Measurements from ENCODE around the gene ZNF407. TPM values are rescaled to one million over a fixed set of nuclear protein-coding genes. Genes with fewer than 3 reads are reported as not detected.

ZNF407 gene
- total RNA-seq, 1 donor from 2014 or later, result 13.5 TPM

- no peak for DNase-seq (ENCODE audit: low read depth, low spot score)
These were observed 8.6 kb upstream of the ZNF407 start for GRCh38 chr18:74589021-74589420.

- no peak for DNase-seq (ENCODE audit: low read depth, low spot score)
These were observed 7.9 kb upstream of the ZNF407 start for GRCh38 chr18:74589811-74590210.

GRCh38 chr18:74590671-74591070 lies 7.0 kb upstream of the ZNF407 start:
- DNase-seq (ENCODE audit: low read depth, low spot score), result no peak

- no peak for DNase-seq (ENCODE audit: low read depth, low spot score)
These were observed 2.2 kb upstream of the ZNF407 start for GRCh38 chr18:74595431-74595830.

- peak; percentile 22 for DNase-seq (ENCODE audit: low read depth, low spot score)
These were observed 522 bp upstream of the ZNF407 start for GRCh38 chr18:74597034-74597661.

GRCh38 chr18:74598350-74599001 lies 806 bp downstream of the ZNF407 start:
- DNase-seq (ENCODE audit: low read depth, low spot score), result no peak

- DNase-seq (ENCODE audit: low read depth, low spot score), result no peak
These were observed 6.7 kb downstream of the ZNF407 start for GRCh38 chr18:74604361-74604760.

- no peak for DNase-seq (ENCODE audit: low read depth, low spot score)
These were observed 7.1 kb downstream of the ZNF407 start for GRCh38 chr18:74604774-74605173.

GRCh38 chr18:74608681-74609080 lies 11.0 kb downstream of the ZNF407 start:
- DNase-seq (ENCODE audit: low read depth, low spot score), result no peak

- DNase-seq (ENCODE audit: low read depth, low spot score), result no peak
These were observed 11.9 kb downstream of the ZNF407 start for GRCh38 chr18:74609535-74609934.

- DNase-seq (ENCODE audit: low read depth, low spot score), result no peak
These were observed 12.5 kb downstream of the ZNF407 start for GRCh38 chr18:74610051-74610615.

GRCh38 chr18:74610860-74611259 lies 13.2 kb downstream of the ZNF407 start:
- DNase-seq (ENCODE audit: low read depth, low spot score), result no peak

GRCh38 chr18:74611765-74612164 lies 14.1 kb downstream of the ZNF407 start:
- no peak for DNase-seq (ENCODE audit: low read depth, low spot score)

- DNase-seq (ENCODE audit: low read depth, low spot score), result no peak
These were observed 15.7 kb downstream of the ZNF407 start for GRCh38 chr18:74613381-74613780.

- DNase-seq (ENCODE audit: low read depth, low spot score), result no peak
These were observed 18.8 kb downstream of the ZNF407 start for GRCh38 chr18:74616494-74616893.

GRCh38 chr18:74617486-74617885 lies 19.8 kb downstream of the ZNF407 start:
- no peak for DNase-seq (ENCODE audit: low read depth, low spot score)

- DNase-seq (ENCODE audit: low read depth, low spot score), result no peak
These were observed 24.4 kb downstream of the ZNF407 start for GRCh38 chr18:74622072-74622471.

- DNase-seq (ENCODE audit: low read depth, low spot score), result no peak
These were observed 25.6 kb downstream of the ZNF407 start for GRCh38 chr18:74623047-74623816.

GRCh38 chr18:74624466-74624865 lies 26.8 kb downstream of the ZNF407 start:
- no peak for DNase-seq (ENCODE audit: low read depth, low spot score)

GRCh38 chr18:74625157-74625556 lies 27.5 kb downstream of the ZNF407 start:
- DNase-seq (ENCODE audit: low read depth, low spot score), result no peak

- no peak for DNase-seq (ENCODE audit: low read depth, low spot score)
These were observed 28.6 kb downstream of the ZNF407 start for GRCh38 chr18:74626049-74626874.

Data from pulmonary artery endothelial cell (primary cell).